ENCODE results near the gene COL2A1.

COL2A1 gene

GRCh38 chr12:47988073-47989022 lies 15.9 kb downstream of the COL2A1 start:
- no peak for DNase-seq

- no peak for DNase-seq
Measured at GRCh38 chr12:47987411-47988072, 16.7 kb downstream of the COL2A1 start.

GRCh38 chr12:47986832-47987231 lies 17.4 kb downstream of the COL2A1 start:
- no peak for DNase-seq

- no peak for DNase-seq
Measured at GRCh38 chr12:47986291-47986660, 18.0 kb downstream of the COL2A1 start.

GRCh38 chr12:47985596-47986290 lies 18.5 kb downstream of the COL2A1 start:
- no peak for DNase-seq

- DNase-seq = no peak
Measured at GRCh38 chr12:47984331-47984801, 19.9 kb downstream of the COL2A1 start.

- DNase-seq = no peak
Measured at GRCh38 chr12:47983541-47984115, 20.6 kb downstream of the COL2A1 start.

GRCh38 chr12:47982770-47983169 lies 21.5 kb downstream of the COL2A1 start:
- DNase-seq = no peak

- DNase-seq = no peak
Measured at GRCh38 chr12:47982311-47982710, 22.0 kb downstream of the COL2A1 start.

GRCh38 chr12:47981496-47982260 lies 22.6 kb downstream of the COL2A1 start:
- DNase-seq = no peak

- DNase-seq = no peak
Measured at GRCh38 chr12:47980779-47981495, 23.3 kb downstream of the COL2A1 start.

GRCh38 chr12:47980197-47980596 lies 24.1 kb downstream of the COL2A1 start:
- no peak for DNase-seq

GRCh38 chr12:47979686-47980085 lies 24.6 kb downstream of the COL2A1 start:
- no peak for DNase-seq

GRCh38 chr12:47979166-47979565 lies 25.1 kb downstream of the COL2A1 start:
- no peak for DNase-seq

- no peak for DNase-seq
Measured at GRCh38 chr12:47978598-47978873, 25.7 kb downstream of the COL2A1 start.

GRCh38 chr12:47977772-47978597 lies 26.3 kb downstream of the COL2A1 start:
- DNase-seq = no peak

GRCh38 chr12:47977046-47977771 lies 27.1 kb downstream of the COL2A1 start:
- no peak for DNase-seq

GRCh38 chr12:47975816-47976215 lies 28.5 kb downstream of the COL2A1 start:
- no peak for DNase-seq

GRCh38 chr12:47975036-47975620 lies 29.1 kb downstream of the COL2A1 start:
- DNase-seq = no peak

GRCh38 chr12:47973870-47974269 lies 30.4 kb downstream of the COL2A1 start:
- DNase-seq = no peak
